ENCODE data around the gene ARHGAP44. TPM values are rescaled to one million over a fixed set of nuclear protein-coding genes. Genes with fewer than 3 reads are reported as not detected.

The ARHGAP44 gene
- polyA plus RNA-seq, 1 donor (not counting 4 experiments of a cell fraction or from before 2014, with no cell fraction given), result 2.2 TPM

- no peak overlapping the region for H2AFZ ChIP-seq (ENCODE audit: control insufficient read depth, low read length)
- H4K20me1 ChIP-seq (ENCODE audit: control insufficient read depth, extremely low read depth, insufficient read depth, low read length), result no peaks in the 10 kb centered on the region
- H3K9me3 ChIP-seq (ENCODE audit: control insufficient read depth, low read depth, low read length), result no peaks in the 10 kb centered on the region
- dilution Hi-C loops (cut with MboI; ENCODE audit: extremely low pct_ligation_motif_present, low sequenced_read_pairs), result no loop called here
- no peak overlapping the region for H3K4me2 ChIP-seq (ENCODE audit: control insufficient read depth, extremely low read depth, insufficient read depth, low read depth, low read length)
- FAIRE-seq (no peak), DNase-seq (ENCODE audit: low read depth, low spot score) (no peak)
- TF ChIP-seq, protein P1, sequence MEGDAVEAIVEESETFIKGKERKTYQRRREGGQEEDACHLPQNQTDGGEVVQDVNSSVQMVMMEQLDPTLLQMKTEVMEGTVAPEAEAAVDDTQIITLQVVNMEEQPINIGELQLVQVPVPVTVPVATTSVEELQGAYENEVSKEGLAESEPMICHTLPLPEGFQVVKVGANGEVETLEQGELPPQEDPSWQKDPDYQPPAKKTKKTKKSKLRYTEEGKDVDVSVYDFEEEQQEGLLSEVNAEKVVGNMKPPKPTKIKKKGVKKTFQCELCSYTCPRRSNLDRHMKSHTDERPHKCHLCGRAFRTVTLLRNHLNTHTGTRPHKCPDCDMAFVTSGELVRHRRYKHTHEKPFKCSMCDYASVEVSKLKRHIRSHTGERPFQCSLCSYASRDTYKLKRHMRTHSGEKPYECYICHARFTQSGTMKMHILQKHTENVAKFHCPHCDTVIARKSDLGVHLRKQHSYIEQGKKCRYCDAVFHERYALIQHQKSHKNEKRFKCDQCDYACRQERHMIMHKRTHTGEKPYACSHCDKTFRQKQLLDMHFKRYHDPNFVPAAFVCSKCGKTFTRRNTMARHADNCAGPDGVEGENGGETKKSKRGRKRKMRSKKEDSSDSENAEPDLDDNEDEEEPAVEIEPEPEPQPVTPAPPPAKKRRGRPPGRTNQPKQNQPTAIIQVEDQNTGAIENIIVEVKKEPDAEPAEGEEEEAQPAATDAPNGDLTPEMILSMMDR (optimal IDR thresholded peaks at IDR 0.05 in 1 of 3, IDR thresholded peaks at IDR 0.05 in 1 of 3, conservative IDR thresholded peaks at IDR 0.05 in 1 of 3; ENCODE audit: extremely low read depth in 1 of 3, insufficient read depth in 2 of 3, low read length in 3 of 3), result no peak
- TF ChIP-seq EZH2 (IDR thresholded peaks at IDR 0.05; ENCODE audit: low read length), result no peak
- H3K9me1 ChIP-seq (ENCODE audit: control insufficient read depth, extremely low read depth, insufficient read depth, low read length), result no peaks in the 10 kb centered on the region
- no peak overlapping the region for H3K27ac ChIP-seq (ENCODE audit: control insufficient read depth, insufficient read depth, low read length)
- peaks cover 52 to 53% of the 10 kb centered on the region in 2 experiments for H3K36me3 ChIP-seq (ENCODE audit: control insufficient read depth in 2 of 2, extremely low read depth in 1 of 2, insufficient read depth in 2 of 2, low read length in 2 of 2)
- H3K9ac ChIP-seq (ENCODE audit: control insufficient read depth, extremely low read depth, insufficient read depth, low read length), result no peak overlapping the region
- no peaks in the 10 kb centered on the region for H3K4me1 ChIP-seq (ENCODE audit: control insufficient read depth, extremely low read depth, insufficient read depth, low read length)
- no peaks in the 10 kb centered on the region for H3K27me3 ChIP-seq (ENCODE audit: control insufficient read depth, extremely low read depth, insufficient read depth, low read length)
- H3K4me3 ChIP-seq (ENCODE audit: control insufficient read depth in 2 of 3, extremely low read depth in 1 of 3, insufficient read depth in 2 of 3, low read depth in 1 of 3, low read length in 3 of 3), result no peak overlapping the region
- H3K79me2 ChIP-seq (ENCODE audit: control insufficient read depth, insufficient read depth, low read length), result no peaks in the 10 kb centered on the region
Observed at GRCh38 chr17:12993631-12994030, 204.3 kb downstream of the ARHGAP44 start.

GRCh38 chr17:12994341-12995074 lies 205.2 kb downstream of the ARHGAP44 start:
- H4K20me1 ChIP-seq (ENCODE audit: control insufficient read depth, extremely low read depth, insufficient read depth, low read length), result no peaks in the 10 kb centered on the region
- no peaks in the 10 kb centered on the region for H3K27me3 ChIP-seq (ENCODE audit: control insufficient read depth, extremely low read depth, insufficient read depth, low read length)
- H3K4me3 ChIP-seq (ENCODE audit: control insufficient read depth in 2 of 3, extremely low read depth in 1 of 3, insufficient read depth in 2 of 3, low read depth in 1 of 3, low read length in 3 of 3), result no peak overlapping the region
- H3K9me1 ChIP-seq (ENCODE audit: control insufficient read depth, extremely low read depth, insufficient read depth, low read length), result no peaks in the 10 kb centered on the region
- H3K9ac ChIP-seq (ENCODE audit: control insufficient read depth, extremely low read depth, insufficient read depth, low read length), result no peak overlapping the region
- H3K9me3 ChIP-seq (ENCODE audit: control insufficient read depth, low read depth, low read length), result no peaks in the 10 kb centered on the region
- dilution Hi-C loops (cut with MboI; ENCODE audit: extremely low pct_ligation_motif_present, low sequenced_read_pairs), result no loop called here
- no peak overlapping the region for H3K27ac ChIP-seq (ENCODE audit: control insufficient read depth, insufficient read depth, low read length)
- no peak for DNase-seq (ENCODE audit: low read depth, low spot score)
- H2AFZ ChIP-seq (ENCODE audit: control insufficient read depth, low read length), result no peak overlapping the region
- no peaks in the 10 kb centered on the region for H3K79me2 ChIP-seq (ENCODE audit: control insufficient read depth, insufficient read depth, low read length)
- H3K4me1 ChIP-seq (ENCODE audit: control insufficient read depth, extremely low read depth, insufficient read depth, low read length), result no peaks in the 10 kb centered on the region
- TF ChIP-seq EZH2 (IDR thresholded peaks at IDR 0.05; ENCODE audit: low read length), result no peak
- TF ChIP-seq, protein P1 (optimal IDR thresholded peaks at IDR 0.05 in 1 of 3, IDR thresholded peaks at IDR 0.05 in 1 of 3, conservative IDR thresholded peaks at IDR 0.05 in 1 of 3; ENCODE audit: extremely low read depth in 1 of 3, insufficient read depth in 2 of 3, low read length in 3 of 3), result no peak
- no peak overlapping the region for H3K4me2 ChIP-seq (ENCODE audit: control insufficient read depth, extremely low read depth, insufficient read depth, low read depth, low read length)
- no peak for FAIRE-seq
- peaks cover 57 to 60% of the 10 kb centered on the region in 2 experiments for H3K36me3 ChIP-seq (ENCODE audit: control insufficient read depth in 2 of 2, extremely low read depth in 1 of 2, insufficient read depth in 2 of 2, low read length in 2 of 2)
